ENCODE data around the gene ZXDC.

ZXDC gene

GRCh38 chr3:126521122-126521891 lies 45.6 kb upstream of the ZXDC start:
- TF ChIP-seq, protein P1, sequence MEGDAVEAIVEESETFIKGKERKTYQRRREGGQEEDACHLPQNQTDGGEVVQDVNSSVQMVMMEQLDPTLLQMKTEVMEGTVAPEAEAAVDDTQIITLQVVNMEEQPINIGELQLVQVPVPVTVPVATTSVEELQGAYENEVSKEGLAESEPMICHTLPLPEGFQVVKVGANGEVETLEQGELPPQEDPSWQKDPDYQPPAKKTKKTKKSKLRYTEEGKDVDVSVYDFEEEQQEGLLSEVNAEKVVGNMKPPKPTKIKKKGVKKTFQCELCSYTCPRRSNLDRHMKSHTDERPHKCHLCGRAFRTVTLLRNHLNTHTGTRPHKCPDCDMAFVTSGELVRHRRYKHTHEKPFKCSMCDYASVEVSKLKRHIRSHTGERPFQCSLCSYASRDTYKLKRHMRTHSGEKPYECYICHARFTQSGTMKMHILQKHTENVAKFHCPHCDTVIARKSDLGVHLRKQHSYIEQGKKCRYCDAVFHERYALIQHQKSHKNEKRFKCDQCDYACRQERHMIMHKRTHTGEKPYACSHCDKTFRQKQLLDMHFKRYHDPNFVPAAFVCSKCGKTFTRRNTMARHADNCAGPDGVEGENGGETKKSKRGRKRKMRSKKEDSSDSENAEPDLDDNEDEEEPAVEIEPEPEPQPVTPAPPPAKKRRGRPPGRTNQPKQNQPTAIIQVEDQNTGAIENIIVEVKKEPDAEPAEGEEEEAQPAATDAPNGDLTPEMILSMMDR (IDR thresholded peaks at IDR 0.05; ENCODE audit: control insufficient read depth, extremely low read depth, insufficient read depth), result no peak
- DNase-seq (ENCODE audit: low read depth), result no peak
- H3K4me3 ChIP-seq (ENCODE audit: low read depth, low read length), result no peak overlapping the region

- DNase-seq (ENCODE audit: low read depth), result no peak
- no peak overlapping the region for H3K4me3 ChIP-seq (ENCODE audit: low read depth, low read length)
- TF ChIP-seq, protein P1 (IDR thresholded peaks at IDR 0.05; ENCODE audit: control insufficient read depth, extremely low read depth, insufficient read depth), result no peak
These were observed 44.1 kb upstream of the ZXDC start for GRCh38 chr3:126519506-126520455.

DNA sequence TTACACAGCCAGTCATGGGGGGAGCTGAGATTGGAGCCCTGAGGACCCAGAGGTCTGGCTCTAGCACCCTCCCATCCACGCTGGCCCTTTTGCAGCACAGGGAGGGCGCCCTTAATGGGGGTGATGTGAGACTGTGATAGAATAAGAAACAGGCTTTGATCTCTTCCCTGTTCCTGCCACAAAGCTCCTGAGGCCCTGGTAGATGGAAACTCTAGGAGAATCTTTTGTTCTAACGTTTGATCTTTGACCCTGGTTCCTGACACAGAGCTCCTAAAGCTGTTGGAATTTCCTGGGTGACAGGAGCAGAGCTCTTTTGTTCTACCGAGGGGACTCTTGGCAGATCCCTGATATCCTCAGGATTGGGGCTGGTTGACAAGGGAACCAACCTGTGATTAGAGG lies 43.1 kb upstream of the ZXDC start:
- no peak for DNase-seq (ENCODE audit: low read depth)
- no peak overlapping the region for H3K4me3 ChIP-seq (ENCODE audit: low read depth, low read length)
- TF ChIP-seq, protein P1 (IDR thresholded peaks at IDR 0.05; ENCODE audit: control insufficient read depth, extremely low read depth, insufficient read depth), result no peak

GRCh38 chr3:126517986-126518778 lies 42.5 kb upstream of the ZXDC start:
- H3K4me3 ChIP-seq (ENCODE audit: low read depth, low read length), result no peak overlapping the region
- DNase-seq (ENCODE audit: low read depth), result no peak
- TF ChIP-seq, protein P1 (IDR thresholded peaks at IDR 0.05; ENCODE audit: control insufficient read depth, extremely low read depth, insufficient read depth), result no peak

DNA sequence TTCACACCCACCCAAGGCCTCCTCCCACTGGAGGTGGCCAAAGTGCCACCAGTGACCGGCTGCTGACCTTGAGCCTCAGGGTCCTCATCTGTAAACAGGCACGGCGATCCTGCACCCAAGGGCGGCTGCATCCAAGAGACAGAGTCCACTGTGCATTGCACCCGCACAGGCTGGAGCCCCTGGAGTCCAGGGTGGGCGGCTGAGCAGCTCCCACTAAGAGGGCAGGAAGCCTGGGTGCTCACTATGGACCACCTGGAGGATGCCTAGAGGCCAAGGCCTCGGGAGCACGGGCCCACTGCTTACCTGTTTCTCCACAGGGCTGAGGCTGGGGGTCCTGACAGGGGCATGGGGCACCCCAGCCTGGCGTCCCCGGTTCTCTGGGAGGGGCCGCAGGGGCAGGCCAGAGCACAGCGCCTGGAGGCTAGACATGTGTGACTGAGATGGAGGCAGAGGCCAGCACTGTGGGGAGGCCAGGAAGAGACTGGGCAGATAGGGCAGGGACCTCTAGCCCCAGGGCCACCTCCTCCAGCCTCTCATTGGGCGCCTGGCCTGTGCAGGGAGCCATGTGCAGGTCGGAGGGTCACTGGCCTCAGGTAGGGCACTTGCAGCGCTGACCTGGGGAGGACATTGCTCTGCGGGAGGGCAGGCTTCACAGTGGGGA lies 41.7 kb upstream of the ZXDC start, which contains the start of gene UROC1:
TSS of gene UROC1 (minus strand) at position 483 of the 661 bp plus-strand sequence. CDS start at position 429, 54 bp downstream.
- H3K4me3 ChIP-seq (ENCODE audit: low read depth, low read length), result no peak within 1 kb of the TSS
- no peak for DNase-seq (ENCODE audit: low read depth)
- TF ChIP-seq, protein P1 (IDR thresholded peaks at IDR 0.05; ENCODE audit: control insufficient read depth, extremely low read depth, insufficient read depth), result no peak

GRCh38 chr3:126516936-126517290 lies 41.2 kb upstream of the ZXDC start:
- no peak for DNase-seq (ENCODE audit: low read depth)
- H3K4me3 ChIP-seq (ENCODE audit: low read depth, low read length), result no peak overlapping the region
- TF ChIP-seq, protein P1 (IDR thresholded peaks at IDR 0.05; ENCODE audit: control insufficient read depth, extremely low read depth, insufficient read depth), result no peak

All from LNCaP clone FGC (cell line).